ENCODE results near the gene GNG7.

GNG7 gene

GRCh38 chr19:2492870-2493269 is 209.6 kb downstream of the GNG7 start:
- DNase-seq (ENCODE audit: low read depth in 1 of 2, low spot score in 1 of 2) = no peak

DNA sequence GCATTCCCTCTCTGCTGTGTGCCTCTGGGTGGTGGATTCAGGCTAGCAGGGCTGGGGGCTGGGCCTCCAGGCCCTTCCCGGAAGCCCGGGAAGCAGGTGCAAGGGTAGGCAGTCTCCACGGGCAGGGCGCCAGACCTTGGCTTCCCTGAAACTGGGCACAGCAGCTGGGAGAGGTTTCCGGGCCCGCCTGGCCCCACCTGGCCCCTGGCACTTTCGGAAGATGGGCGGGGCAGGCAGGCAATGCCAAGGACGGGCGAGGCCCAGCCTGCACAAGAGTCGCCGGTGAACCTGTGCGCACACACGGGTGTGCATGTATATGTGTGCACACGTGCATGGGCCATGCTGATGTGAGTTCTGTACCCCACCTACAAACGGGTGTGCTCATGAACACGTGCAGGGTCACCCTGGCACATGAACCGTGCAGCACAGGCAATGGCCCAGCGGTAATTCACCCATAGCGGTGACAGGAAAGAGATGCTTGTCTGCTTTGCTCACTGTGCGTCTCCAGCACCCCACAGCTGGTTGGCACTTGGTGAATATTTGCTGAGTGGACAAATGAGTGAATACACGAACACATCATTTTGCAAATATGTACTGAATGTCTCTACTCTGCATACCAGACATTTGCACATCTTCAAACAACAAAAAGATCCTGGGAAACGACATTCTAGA is 211.2 kb downstream of the GNG7 start:
- DNase-seq (ENCODE audit: low read depth in 1 of 2, low spot score in 1 of 2) = no peak

DNA sequence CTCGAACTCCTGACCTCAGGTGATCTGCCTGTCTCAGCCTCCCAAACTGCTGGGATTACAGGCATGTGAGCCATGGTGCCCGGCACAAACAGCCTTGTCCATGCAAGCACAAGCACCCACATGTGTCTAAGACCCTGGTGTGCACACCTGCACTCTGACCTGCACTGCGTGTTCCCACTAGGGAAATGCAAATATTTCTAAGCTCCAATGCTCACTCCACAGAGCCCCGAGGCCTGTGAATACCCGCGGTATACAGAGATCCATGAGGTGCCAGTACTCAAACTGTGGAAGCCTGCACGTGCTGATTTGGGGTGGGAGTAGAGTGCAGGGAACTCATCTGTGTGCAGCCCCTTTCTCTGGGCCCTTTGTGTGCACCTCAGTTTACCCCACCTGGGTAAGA is 211.8 kb downstream of the GNG7 start:
- no peak for DNase-seq (ENCODE audit: low read depth in 1 of 2, low spot score in 1 of 2)

DNA sequence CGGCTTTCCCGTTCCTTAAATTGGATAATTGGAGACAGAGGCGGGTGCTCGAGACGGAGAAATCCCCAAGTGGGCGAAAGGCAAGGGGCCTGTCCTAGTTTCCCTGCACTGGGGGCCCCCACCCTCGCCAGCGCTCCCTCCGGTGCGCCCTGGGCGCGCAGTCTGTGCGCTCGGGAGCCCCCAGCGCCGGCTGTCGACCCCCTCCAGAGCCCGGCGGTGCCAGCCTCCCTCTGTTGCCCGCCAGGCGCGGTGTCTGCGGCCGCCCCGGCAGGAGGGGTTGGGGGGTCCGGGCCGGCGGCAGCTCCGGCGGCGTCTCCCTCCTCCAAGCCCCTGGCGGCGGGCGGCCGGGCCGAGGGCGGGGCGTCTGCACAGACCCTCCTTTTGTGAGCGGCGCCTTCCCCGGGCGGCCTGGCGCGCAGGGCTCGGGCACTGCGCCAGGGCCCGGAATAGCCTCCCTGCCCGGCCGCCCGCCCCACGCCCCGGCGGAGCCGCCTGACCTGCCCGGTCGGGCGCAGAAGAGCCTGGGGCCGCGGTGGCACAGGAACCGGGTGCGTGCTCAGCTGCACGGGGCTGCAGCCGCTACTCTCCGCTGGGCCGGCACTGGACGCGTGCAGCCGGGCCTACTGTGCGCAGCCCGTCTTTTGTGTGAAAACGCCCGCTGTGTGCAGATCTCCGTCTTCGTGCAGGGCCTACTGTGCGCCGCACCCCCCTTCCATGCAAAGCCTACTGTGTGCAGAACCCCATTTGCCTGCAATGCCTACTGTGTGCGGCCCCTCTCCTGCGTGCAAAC is 213.4 kb downstream of the GNG7 start:
- DNase-seq (ENCODE audit: low read depth in 1 of 2, low spot score in 1 of 2) = no peak

DNA sequence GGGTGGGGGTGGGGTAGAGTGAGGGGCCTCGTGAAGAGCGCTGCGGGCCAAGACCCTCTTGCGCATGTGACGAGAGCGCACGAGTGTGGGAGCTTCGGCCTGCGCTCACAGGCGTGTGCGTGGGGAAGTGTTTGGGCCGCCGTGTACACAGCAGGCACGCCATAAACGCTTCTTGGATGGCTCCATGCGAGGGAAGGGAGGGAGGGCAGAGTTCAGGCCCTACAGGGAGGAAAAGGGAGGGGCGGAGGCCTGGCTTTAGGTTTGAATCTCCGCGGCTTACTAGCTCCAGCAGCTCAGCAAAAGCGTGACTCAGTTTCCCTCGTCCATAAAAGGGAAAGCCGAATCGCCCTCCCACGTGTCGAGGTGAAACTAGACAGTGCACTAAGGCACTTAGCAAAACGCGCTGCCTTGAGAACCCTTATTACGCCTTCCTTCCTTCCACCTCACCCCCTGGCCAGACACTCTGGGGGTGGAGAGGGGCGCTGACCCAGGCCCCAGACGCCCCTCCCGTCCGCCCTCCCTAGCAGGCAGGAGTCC is 214.0 kb downstream of the GNG7 start:
- DNase-seq (ENCODE audit: low read depth in 1 of 2, low spot score in 1 of 2) = no peak

DNA sequence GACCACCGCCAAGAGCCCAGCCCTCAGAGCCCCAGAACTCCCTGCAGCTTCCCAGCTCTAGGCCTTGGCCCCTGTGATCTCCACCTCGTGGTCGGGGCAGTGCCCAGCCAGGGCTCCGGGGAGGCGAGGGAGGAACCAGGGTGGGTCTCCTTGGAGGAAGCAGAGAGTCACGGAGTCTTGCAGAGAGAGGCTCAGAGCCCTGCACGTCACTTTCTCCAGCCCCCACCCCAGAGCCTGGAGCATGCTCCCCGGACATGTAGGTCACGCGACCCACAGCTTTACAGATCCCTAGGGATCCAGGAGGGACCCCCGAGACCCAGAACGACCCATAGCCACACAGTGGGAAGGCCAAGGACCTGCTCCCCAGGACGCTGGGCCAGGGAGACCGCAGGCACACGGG is 214.7 kb downstream of the GNG7 start:
- no peak for DNase-seq (ENCODE audit: low read depth in 1 of 2, low spot score in 1 of 2)

DNA sequence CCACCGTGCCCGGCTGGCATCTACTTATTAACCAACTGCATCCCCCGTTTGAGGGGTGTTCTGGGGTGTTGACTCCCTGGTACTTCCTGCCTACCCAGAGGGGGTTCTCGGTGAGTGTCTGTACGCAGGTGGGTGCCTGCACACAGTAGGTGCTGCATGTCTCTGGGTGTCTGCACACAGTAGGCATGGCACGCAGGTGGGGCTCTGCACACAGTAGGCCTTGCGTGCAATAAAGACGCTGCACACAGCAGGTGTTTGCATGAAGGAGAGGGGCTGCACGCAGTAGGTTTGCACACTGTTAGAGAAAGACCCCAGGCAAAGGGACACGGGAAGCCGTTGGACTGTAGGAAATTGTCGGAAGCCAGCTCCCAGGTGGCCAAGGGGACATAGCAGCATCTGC is 215.4 kb downstream of the GNG7 start:
- DNase-seq (ENCODE audit: low read depth in 1 of 2, low spot score in 1 of 2) = no peak

GRCh38 chr19:2485428-2485827 is 217.1 kb downstream of the GNG7 start:
- no peak for DNase-seq (ENCODE audit: low read depth in 1 of 2, low spot score in 1 of 2)

GRCh38 chr19:2484178-2484937 is 218.1 kb downstream of the GNG7 start:
- no peak for DNase-seq (ENCODE audit: low read depth in 1 of 2, low spot score in 1 of 2)

DNA sequence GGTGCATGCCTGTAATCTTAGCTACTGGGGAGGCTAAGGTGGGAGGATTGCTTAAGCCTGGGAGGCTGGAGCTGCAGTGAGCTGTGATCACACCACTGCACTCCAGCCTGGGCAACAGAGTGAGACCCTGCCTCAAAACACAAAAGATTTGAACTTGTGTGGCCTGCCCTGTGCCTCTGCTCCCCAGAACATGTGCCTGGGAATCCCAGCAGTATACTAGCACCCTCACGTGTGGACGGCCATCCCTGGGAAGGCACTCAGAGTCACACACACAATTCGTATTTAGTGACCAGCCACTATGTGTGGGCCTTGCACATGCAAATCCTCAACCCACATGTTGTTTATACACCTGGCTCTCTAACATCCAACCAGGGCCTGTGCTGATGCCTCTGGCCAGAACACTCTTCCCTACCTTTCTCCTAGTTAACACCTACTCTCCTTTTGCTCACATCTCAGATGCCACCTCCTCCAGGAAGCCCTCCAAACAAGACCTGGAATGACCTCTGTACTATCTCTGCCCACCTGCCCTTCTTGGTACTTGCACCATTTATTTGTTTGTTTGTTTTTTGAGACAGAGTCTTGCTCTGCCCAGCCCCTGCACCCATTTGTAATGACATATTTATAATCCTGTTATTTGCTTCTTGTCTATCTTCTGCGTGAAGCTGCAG is 218.9 kb downstream of the GNG7 start:
- DNase-seq (ENCODE audit: low read depth in 1 of 2, low spot score in 1 of 2) = no peak

DNA sequence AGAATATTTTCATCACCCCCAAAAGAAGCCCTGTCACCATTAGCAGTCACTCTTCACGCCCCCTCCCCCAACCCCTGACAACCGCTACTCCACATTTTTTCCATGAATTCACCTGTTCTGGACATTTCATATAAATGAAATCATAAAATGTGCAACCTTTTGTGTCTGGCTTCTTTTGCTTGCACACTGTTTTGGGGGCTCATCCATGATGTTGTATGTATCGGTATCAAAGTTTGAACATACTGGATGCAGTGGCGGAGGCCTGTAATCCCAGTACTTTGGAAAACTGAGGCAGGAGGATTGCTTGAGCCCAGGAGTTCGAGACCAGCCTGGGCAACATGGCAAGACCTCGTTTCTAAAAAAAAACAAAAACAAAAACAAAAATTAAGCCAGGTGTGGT is 219.4 kb downstream of the GNG7 start:
- DNase-seq (ENCODE audit: low read depth in 1 of 2, low spot score in 1 of 2) = no peak

DNA sequence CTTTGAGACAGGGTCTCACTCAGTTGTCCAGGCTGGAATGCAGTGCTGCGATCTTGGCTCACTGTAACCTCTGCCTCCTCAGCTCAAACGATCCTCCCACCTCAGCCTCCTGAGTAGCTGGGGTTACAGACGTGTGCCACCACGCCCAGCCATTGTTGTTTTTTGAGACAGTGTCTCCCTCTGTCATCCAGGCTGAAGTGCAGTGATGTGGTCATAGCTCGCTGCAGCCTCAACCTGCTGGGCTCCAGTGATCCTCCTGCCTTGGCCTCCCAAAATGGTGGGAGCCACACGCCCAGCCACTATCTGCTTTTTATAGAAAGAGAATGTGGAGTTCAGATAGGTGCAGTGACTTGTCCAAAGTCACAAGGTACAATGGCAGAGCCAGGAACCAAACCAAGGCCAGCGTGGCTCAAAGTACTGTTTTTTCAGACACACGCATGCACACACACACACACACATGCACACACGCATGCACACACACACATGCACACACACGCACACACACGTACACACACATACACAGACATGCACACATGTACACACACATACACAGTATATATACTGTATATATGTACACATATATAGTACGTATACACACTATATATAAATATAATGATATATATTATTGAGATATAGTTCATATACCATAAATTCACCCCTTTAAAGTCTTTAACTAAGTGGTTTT is 220.0 kb downstream of the GNG7 start:
- DNase-seq (ENCODE audit: low read depth in 1 of 2, low spot score in 1 of 2) = no peak

DNA sequence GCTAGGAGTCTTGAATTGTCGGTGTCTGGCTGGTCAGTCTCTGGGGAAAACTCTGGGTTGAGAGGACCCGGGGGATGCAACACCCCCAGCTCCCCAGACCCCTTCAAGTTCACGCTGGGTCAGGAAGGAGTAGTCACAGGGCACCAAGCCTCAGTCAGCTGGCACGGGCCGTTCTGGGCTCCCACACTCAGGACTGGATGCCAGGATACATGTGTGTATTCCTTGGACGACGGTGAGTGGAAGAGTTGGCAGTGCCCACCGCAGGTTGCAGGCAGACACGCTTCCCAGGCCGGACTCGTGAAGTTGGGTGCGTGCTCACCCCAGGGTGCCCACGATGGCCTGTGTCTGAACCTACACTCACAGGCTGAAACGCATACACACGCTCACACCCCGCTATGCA is 221.0 kb downstream of the GNG7 start:
- no peak for DNase-seq (ENCODE audit: low read depth in 1 of 2, low spot score in 1 of 2)

DNA sequence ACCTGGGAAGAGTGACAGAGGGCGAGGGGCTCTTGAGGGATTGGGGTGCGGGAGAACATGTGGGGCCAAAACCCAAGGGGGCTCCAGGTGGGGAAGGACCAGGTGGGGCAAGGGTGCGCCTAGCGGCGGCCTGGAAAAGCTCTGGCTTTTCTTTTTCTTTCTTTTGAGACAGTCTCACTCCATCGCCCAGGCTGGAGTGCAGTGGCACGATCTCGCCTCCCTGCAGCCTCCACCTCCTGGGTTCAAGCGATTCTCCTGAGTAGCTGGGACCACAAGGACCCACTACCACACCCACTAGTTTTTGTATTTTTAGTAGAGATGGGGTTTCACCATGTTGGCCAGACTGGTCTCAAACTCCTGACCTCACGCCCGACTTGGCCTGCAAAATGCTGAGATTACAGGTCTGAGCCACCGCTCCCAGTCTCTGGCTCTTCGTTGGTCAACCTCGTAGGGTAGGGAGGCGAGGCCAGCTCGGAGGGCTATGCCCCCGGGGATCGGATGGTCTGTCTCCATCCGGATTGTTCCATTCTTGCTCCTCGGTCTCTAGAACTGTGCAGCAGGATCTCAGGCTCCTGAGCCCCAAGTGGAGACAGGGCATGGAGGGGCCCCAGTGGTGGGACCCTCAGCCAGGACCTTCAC is 222.8 kb downstream of the GNG7 start:
- no peak for DNase-seq (ENCODE audit: low read depth in 1 of 2, low spot score in 1 of 2)

GRCh38 chr19:2478756-2479555 is 223.5 kb downstream of the GNG7 start:
- peak; percentile 45 to 62 for DNase-seq (ENCODE audit: low read depth in 1 of 2, low spot score in 1 of 2)

DNA sequence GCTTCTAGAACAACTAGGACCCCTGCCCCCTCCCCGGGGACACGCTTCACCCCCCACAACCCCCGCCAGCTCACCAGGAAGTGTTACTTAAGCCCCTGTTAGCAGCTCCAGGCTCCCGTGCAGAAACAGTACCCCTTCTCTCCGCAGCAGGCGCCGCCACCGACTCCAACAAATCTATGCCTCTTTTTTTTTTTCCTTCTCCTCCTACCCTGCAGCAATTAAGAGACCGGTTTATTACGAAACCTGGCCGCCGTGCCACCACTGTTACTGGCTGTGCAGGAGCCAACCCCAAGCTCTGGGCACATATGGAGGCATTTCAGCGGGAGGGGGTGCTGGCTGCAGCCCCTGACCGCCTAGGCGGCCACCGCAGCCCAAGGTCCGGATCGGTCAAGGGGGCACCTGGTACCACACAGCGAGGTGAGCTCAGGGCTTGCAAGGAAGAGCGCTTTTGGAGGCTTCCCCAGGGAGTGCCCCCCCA is 224.2 kb downstream of the GNG7 start:
- no peak for DNase-seq (ENCODE audit: low read depth in 1 of 2, low spot score in 1 of 2)

GRCh38 chr19:2477732-2478191 is 224.7 kb downstream of the GNG7 start:
- no peak for DNase-seq (ENCODE audit: low read depth in 1 of 2, low spot score in 1 of 2)

DNA sequence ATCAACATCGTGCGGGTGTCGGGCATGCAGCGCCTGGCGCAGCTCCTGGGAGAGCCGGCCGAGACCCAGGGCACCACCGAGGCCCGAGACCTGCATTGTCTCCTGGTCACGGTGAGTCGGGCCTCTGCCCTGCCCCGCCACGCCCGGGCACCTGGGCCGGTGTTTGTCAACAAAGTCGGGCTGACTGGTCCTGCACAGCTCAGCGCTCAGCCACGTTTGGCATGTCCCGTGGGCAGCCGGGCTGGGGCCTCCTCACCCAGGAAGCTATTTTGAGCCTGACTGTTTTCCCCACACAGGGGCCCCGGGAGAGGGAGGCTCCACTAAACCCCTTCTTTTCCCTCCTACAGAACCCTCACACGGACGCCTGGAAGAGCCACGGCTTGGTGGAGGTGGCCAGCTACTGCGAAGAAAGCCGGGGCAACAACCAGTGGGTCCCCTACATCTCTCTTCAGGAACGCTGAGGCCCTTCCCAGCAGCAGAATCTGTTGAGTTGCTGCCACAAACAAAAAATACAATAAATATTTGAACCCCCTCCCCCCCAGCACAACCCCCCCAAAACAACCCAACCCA is 225.3 kb downstream of the GNG7 start:
- no peak for DNase-seq (ENCODE audit: low read depth in 1 of 2, low spot score in 1 of 2)
